HG02938 (cell line): ENCODE results near the gene MMP24.

Source experiments
- ATAC-seq: cut with Tn5 transposase; IDR thresholded peaks from one replicate; pipeline ENCODE4 v1.9.1; 2021; ENCODE audit warnings: mild to moderate bottlenecking, moderate library complexity; ENCODE audit not compliant: unreplicated experiment

The MMP24 gene

DNA sequence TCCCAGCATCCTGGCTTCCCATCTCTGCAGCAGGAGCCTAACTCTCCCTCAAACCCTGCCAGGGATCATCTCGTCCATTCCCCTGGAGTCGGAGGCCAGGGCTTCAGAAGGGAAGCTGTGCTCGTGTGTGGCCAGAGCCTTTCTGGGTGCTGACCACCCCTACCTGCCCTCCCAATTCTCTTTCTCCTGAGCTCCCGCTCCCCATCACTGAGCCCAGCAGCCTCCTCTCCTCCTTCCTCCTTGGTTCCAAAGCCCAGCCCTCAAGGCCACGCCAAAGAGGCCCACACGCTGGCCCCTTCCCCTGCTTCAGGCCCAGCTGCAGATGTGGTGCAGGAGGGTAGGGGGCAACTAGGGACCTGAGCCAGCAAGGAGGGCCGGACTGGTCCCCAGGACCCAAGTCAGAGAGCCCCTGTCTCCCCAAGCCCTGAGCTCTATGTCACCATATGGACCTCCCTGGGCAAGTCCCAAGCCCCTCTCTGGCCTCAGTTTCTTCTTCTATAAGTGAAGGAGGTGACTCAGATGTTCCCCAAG lies 64.5 kb downstream of the MMP24 start:
- no peak for ATAC-seq

GRCh38 chr20:35291654-35292503 lies 65.4 kb downstream of the MMP24 start, which contains the start of gene FAM83C:
Gene FAM83C (minus strand): TSS chr20:35292425. CDS start chr20:35292304, 121 bp downstream.
- no peak for ATAC-seq

GRCh38 chr20:35292504-35293285 lies 66.2 kb downstream of the MMP24 start:
- ATAC-seq: no peak

DNA sequence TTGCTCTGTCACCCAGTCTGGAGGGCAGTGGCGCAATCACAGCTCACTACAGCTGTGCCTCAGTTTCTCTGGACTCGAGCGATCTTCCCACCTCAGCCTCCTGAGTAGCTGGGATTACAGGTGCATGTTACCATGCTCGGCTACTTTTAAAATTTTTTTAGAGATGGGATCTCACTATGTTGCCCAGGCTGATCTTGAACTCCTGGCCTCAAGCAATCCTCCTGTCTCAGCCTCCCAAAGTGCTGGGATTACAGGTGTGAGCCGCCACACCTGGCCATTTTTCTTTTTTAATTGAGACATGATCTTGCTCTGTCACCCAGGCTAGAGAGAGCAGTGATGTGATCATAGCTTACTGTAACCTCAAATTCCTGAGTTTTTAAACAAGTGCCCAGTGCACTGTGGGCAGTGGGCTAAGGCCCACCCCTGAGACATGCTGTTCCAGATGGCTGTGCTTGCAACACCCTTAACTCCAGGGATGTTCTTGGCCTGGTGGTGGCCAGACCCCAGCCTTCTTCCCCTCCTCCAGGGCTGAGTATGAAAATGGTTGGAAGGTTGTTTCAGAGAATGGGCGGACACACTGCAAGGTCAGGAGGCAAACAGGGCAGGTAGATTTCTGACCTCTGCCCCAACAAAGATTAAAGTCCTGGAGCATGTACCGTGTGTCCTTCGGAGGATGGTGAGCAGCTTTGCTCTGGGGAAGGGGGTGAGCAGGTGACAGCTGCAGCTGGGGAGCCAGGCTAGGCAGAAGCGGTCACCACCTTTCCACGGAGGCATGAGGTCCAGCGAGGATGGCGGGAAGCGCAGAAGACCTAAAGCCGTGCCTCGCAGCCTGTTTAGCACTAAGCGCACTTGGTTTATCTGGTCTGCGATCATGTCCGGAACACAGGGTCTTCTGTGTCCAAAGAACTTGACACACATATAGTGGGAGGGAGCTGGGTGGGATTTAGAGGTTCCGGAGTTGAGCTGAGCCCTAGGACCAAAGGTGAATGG lies 67.1 kb downstream of the MMP24 start:
- ATAC-seq: no peak

- no peak for ATAC-seq
Observed at GRCh38 chr20:35294293-35294685, 67.8 kb downstream of the MMP24 start.

DNA sequence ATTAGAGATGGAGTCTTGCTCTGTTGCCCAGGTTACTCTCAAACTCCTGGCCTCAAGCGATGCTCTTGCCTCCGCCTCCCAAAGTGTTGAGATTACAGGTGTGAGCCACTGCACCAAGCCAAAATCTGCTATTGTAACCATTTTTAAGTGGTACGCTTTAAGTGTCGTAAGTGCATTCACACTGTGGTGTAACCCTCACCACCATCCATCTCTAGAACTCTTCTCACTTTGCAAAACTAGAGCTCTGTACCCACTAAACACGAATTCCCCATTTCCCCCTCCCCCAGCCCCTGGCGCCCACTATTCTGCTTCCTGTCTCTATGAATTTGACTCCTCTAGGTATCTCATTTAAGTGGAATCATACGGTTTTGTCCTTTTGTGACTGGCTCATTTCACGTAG lies 68.6 kb downstream of the MMP24 start:
- ATAC-seq: no peak

DNA sequence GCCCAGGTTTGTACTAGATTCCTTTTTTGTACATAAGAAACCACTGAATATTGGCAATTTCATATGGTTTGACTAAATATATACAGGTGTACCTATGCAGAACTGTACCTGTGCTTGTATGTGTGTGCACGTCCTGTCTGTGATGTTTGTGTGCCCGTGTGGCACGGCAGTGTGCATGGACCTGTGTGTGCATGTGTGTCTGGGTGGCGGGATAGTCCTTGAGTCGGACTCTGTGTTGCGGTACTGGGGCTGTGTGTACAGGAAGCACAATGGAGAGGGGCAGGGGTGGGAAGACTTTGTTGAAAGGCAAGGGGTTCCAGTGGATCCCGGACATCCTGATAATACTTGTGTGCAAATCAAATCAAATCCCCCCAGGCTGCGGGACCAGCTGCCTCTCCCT lies 69.2 kb downstream of the MMP24 start:
- no peak for ATAC-seq

GRCh38 chr20:35296101-35296554 lies 69.6 kb downstream of the MMP24 start:
- no peak for ATAC-seq

GRCh38 chr20:35297155-35297554 lies 70.7 kb downstream of the MMP24 start:
- ATAC-seq: no peak

GRCh38 chr20:35297740-35298139 lies 71.2 kb downstream of the MMP24 start:
- no peak for ATAC-seq

GRCh38 chr20:35298264-35298663 lies 71.8 kb downstream of the MMP24 start:
- no peak for ATAC-seq

GRCh38 chr20:35299780-35300179 lies 73.3 kb downstream of the MMP24 start:
- ATAC-seq: no peak

- no peak for ATAC-seq
Observed at GRCh38 chr20:35300469-35301262, 74.2 kb downstream of the MMP24 start.

DNA sequence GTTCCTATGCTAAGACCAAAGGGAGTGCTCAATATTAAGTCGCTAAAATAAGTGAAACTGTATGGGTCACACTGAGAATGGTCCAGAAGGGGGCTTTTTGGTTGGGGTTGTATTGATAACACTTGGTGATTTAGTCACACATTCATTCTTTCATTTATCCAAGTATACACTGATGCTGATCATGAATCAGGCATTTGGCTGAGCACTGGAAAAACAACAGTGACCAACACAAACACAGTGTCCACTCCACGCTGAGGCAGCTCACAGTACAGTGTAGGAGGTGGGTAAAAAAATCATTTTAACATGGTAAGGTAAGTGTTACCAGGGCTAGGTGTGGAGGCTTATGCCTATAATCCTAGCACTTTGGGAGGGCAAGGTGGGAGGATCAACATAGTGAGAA lies 74.9 kb downstream of the MMP24 start:
- no peak for ATAC-seq

DNA sequence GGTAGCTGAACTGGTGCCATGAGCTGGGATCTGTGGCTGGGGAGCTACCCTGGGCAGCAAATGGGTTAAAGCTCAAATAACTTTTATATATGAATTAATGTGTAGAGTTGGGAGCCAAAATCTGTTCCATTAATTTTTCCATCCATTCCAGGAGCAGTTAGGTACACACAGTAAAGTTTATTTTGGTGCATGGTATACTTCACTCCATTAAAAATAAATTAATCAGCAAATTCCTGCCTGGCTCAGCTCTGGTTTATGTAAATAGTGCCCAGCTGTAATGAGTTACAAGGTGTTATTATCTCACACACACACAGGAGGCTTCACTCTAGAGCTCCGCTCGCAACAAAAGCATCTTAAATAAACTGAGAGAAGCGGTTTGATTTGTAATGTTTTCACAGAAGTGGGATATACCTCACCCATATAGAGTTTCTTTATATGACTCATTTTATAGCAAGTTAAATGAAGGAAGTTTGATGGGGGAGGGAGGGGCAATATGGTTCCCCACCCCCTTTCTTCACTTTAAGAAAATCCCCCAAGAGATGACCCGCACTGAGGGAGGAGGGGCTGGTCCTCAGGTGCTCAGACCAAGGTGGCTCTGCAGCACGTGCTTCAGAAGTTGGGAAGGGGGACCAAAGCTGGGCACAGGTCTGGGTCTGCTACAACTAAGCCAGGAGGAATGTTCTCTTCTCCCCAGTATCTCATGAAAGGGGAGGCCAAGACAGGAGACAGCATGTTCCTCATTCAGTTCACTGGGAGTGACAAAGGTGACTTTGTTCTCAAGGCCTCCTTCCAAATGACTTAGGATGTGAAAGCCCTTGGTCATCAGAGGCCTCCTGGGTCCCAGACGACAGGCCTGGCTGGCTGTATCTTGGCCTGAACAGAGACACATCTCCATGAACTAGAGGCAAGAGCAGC lies 76.2 kb downstream of the MMP24 start:
- no peak for ATAC-seq

DNA sequence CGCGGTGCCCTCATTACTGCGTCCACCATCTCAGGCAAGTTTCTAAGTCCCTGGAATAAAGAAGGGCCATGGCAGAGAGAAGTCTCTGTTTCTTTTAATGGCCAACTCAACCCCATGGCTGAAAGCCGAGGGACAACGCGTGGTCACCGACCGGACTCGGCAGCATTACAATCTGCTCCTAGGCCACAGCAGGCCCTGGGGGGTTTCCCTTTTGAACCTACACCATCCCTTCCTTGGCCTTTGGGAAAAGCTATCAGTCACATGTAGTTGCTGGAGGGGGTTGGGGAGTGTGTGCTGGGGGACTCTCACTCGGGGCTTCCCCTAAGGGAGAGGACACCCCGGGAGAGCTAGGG lies 76.9 kb downstream of the MMP24 start:
- ATAC-seq: no peak

DNA sequence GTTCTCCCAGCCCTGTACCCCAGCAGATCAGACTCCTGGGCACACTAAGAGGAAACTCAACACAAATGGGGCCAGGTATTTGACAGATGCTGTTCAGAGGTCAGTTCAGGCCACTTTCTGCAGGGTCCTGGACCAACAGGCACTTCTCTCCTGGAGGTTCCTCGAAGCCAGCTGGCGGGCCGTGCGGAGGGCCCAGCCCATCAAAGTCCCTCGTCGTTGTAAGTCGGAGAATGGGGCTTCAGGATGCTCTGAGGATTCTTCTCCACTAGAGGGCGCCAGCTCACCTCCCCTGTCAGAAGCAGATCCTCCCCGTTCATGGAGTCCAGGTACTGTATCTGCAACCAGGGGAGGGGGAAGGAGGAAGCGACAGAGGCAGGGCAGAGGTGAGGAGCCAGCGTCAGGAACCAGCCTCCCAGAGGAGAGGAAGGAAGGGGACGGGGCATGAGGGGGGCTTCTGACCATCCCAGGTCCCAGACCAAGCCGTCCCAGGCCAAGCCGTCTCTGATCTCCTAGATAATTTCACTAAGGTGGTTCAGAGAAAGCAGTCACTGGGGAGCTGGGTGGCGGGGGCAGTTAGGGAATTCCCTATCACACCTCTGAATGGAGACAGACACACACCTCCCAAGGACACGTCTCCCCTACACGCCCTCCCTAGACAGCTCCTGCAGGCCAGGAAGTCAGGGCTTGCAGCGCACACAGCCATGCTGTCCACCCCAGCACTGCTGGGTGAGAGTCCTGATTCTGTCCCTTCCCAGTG lies 77.4 kb downstream of the MMP24 start:
- ATAC-seq: no peak

- ATAC-seq: no peak
Observed at GRCh38 chr20:35304956-35305355, 78.5 kb downstream of the MMP24 start.
